ENCODE measurements around the gene FAM83E. TPM values are rescaled to one million over a fixed set of nuclear protein-coding genes. Genes with fewer than 3 reads are reported as not detected.
A peak's percentile ranks its signal among the peaks of the same experiment; 100 is the strongest.

FAM83E gene
- total and polyA plus RNA-seq, 10 of the 15 experiments (the other 5 are each of a cell fraction or from before 2014, with no cell fraction given) = 0.14 to 2.5 (median 0.33) TPM; not detected in 4

GRCh38 chr19:48635966-48636858 lies 21.3 kb upstream of the FAM83E start (continued):
- no peak for TF ChIP-seq POLR2AphosphoS5 (IDR thresholded peaks at IDR 0.05; ENCODE audit: low read length)
- TF ChIP-seq, protein P1, sequence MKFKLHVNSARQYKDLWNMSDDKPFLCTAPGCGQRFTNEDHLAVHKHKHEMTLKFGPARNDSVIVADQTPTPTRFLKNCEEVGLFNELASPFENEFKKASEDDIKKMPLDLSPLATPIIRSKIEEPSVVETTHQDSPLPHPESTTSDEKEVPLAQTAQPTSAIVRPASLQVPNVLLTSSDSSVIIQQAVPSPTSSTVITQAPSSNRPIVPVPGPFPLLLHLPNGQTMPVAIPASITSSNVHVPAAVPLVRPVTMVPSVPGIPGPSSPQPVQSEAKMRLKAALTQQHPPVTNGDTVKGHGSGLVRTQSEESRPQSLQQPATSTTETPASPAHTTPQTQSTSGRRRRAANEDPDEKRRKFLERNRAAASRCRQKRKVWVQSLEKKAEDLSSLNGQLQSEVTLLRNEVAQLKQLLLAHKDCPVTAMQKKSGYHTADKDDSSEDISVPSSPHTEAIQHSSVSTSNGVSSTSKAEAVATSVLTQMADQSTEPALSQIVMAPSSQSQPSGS (IDR thresholded peaks at IDR 0.05; ENCODE audit: low read length) = no peak
- TF ChIP-seq SMC3 (IDR thresholded peaks at IDR 0.05; ENCODE audit: borderline replicate concordance, low read length) = no peak
- no peak for TF ChIP-seq MEF2B (IDR thresholded peaks at IDR 0.05; ENCODE audit: partially characterized antibody, poor library complexity, severe bottlenecking)
- no peak for TF ChIP-seq JUNB (IDR thresholded peaks at IDR 0.05)
- no peak for TF ChIP-seq RFX5 (IDR thresholded peaks at IDR 0.05; ENCODE audit: low read depth, low read length)
- TF ChIP-seq, protein P2, sequence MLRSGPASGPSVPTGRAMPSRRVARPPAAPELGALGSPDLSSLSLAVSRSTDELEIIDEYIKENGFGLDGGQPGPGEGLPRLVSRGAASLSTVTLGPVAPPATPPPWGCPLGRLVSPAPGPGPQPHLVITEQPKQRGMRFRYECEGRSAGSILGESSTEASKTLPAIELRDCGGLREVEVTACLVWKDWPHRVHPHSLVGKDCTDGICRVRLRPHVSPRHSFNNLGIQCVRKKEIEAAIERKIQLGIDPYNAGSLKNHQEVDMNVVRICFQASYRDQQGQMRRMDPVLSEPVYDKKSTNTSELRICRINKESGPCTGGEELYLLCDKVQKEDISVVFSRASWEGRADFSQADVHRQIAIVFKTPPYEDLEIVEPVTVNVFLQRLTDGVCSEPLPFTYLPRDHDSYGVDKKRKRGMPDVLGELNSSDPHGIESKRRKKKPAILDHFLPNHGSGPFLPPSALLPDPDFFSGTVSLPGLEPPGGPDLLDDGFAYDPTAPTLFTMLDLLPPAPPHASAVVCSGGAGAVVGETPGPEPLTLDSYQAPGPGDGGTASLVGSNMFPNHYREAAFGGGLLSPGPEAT (IDR thresholded peaks at IDR 0.05; ENCODE audit: low read depth) = peak; percentile 34; the same call in 1 of the 2 replicates
- TF ChIP-seq, protein P3, sequence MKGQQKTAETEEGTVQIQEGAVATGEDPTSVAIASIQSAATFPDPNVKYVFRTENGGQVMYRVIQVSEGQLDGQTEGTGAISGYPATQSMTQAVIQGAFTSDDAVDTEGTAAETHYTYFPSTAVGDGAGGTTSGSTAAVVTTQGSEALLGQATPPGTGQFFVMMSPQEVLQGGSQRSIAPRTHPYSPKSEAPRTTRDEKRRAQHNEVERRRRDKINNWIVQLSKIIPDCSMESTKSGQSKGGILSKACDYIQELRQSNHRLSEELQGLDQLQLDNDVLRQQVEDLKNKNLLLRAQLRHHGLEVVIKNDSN (IDR thresholded peaks at IDR 0.05; ENCODE audit: borderline replicate concordance, extremely low read length, insufficient read depth, low read depth, low read length) = peak; percentile 22
- TF ChIP-seq YBX1 (IDR thresholded peaks at IDR 0.05) = 0 out of 2 replicates have a peak, but pooled peaks have one; percentile 12
- no peak for TF ChIP-seq ZNF217 (IDR thresholded peaks at IDR 0.05)
- TF ChIP-seq HCFC1 (IDR thresholded peaks at IDR 0.05; ENCODE audit: low read length) = no peak
- TF ChIP-seq HDAC6 (IDR thresholded peaks at IDR 0.05; ENCODE audit: unreplicated experiment) = no peak
- no peak for TF ChIP-seq PBX3 (IDR thresholded peaks at IDR 0.05; ENCODE audit: insufficient replicate concordance, low read depth, low read length)
- TF ChIP-seq IKZF2 (IDR thresholded peaks at IDR 0.05) = peak in 1 of 2 experiments; percentile 16; a peak in 1 of 4 replicates
- no peak for TF ChIP-seq NFIC (IDR thresholded peaks at IDR 0.05; ENCODE audit: low read depth, low read length)
- no peak for TF ChIP-seq EP300 (IDR thresholded peaks at IDR 0.05; ENCODE audit: borderline replicate concordance in 1 of 2, control insufficient read depth in 1 of 2, low read depth in 2 of 2, low read length in 2 of 2)
- TF ChIP-seq RUNX3 (IDR thresholded peaks at IDR 0.05; ENCODE audit: low read length) = no peak
- no peak for TF ChIP-seq RELA (IDR thresholded peaks at IDR 0.05; ENCODE audit: borderline replicate concordance, partially characterized antibody)
- TF ChIP-seq RB1 (IDR thresholded peaks at IDR 0.05; ENCODE audit: borderline replicate concordance) = no peak
- no peak for TF ChIP-seq NR2C1 (IDR thresholded peaks at IDR 0.05)
- TF ChIP-seq NBN (IDR thresholded peaks at IDR 0.05) = peak; percentile 81
- no peak for TF ChIP-seq CREB1 (IDR thresholded peaks at IDR 0.05; ENCODE audit: low read depth)
- TF ChIP-seq MLLT1 (IDR thresholded peaks at IDR 0.05) = peak; percentile 65; the same call in 1 of the 2 replicates
- TF ChIP-seq BACH1 (IDR thresholded peaks at IDR 0.05; ENCODE audit: borderline replicate concordance) = no peak

Measured in GM12878 (cell line).